ENCODE results near the gene VSIG8. TPM values are rescaled to one million over a fixed set of nuclear protein-coding genes. Genes with fewer than 3 reads are reported as not detected.

The VSIG8 gene
- total RNA-seq, 1 donor from 2014 or later, result not detected

- H3K4me1 ChIP-seq, result peaks cover 10% of the 10 kb centered on the region
- DNase-seq, result no peak
- H3K36me3 ChIP-seq, result no peaks in the 10 kb centered on the region
- no peak overlapping the region for H3K27ac ChIP-seq
- intact Hi-C loops (cut with DNase I), result loop anchor here (10.0 kb wide), 1 partner anchor 731 kb away; no protein-coding TSS in a partner anchor
- H3K9me3 ChIP-seq, result no peaks in the 10 kb centered on the region
- no peaks in the 10 kb centered on the region for H3K27me3 ChIP-seq
- TF ChIP-seq CTCF (IDR thresholded peaks at IDR 0.05), result no peak
- H3K4me3 ChIP-seq, result no peak overlapping the region
- ATAC-seq, result peak; percentile 40
These were observed 33.5 kb upstream of the VSIG8 start for GRCh38 chr1:159895836-159896545.

- TF ChIP-seq CTCF (IDR thresholded peaks at IDR 0.05), result no peak
- Histone ChIP-seq H3K4me1 (peaks cover 15% of the 10 kb centered on the region), H3K36me3 (no peaks in the 10 kb centered on the region), H3K27me3 (no peaks in the 10 kb centered on the region), H3K27ac (no peak overlapping the region), H3K9me3 (no peaks in the 10 kb centered on the region), H3K4me3 (no peak overlapping the region)
- DNase-seq (no peak), ATAC-seq (no peak)
- intact Hi-C loops (cut with DNase I), result loop anchor here (10.0 kb wide), 1 partner anchor 730 kb away; no protein-coding TSS in a partner anchor
These were observed 32.8 kb upstream of the VSIG8 start for GRCh38 chr1:159895286-159895685.

GRCh38 chr1:159892944-159893343 is 30.5 kb upstream of the VSIG8 start:
- TF ChIP-seq CTCF (IDR thresholded peaks at IDR 0.05), result no peak
- peaks cover 24% of the 10 kb centered on the region for H3K4me1 ChIP-seq
- no peaks in the 10 kb centered on the region for H3K9me3 ChIP-seq
- DNase-seq (no peak), ATAC-seq (no peak)
- no peaks in the 10 kb centered on the region for H3K27me3 ChIP-seq
- no peak overlapping the region for H3K27ac ChIP-seq
- H3K4me3 ChIP-seq, result no peak overlapping the region
- H3K36me3 ChIP-seq, result no peaks in the 10 kb centered on the region
- intact Hi-C loops (cut with DNase I), result loop anchor here (5.0 to 10.0 kb wide), 2 partner anchors 96 to 728 kb away; no protein-coding TSS in a partner anchor

- H3K4me1 ChIP-seq, result peaks cover 23% of the 10 kb centered on the region
- H3K9me3 ChIP-seq, result no peaks in the 10 kb centered on the region
- peak overlapping the region; percentile 78 for H3K27ac ChIP-seq
- no peaks in the 10 kb centered on the region for H3K36me3 ChIP-seq
- peak; percentile 90 for DNase-seq
- TF ChIP-seq CTCF (IDR thresholded peaks at IDR 0.05), result peak; percentile 97
- intact Hi-C loops (cut with DNase I), result loop anchor here (5.0 to 10.0 kb wide), 2 partner anchors 94 to 727 kb away; no protein-coding TSS in a partner anchor
- peak; percentile 97 for ATAC-seq
- H3K4me3 ChIP-seq, result no peak overlapping the region
- no peaks in the 10 kb centered on the region for H3K27me3 ChIP-seq
These were observed 29.1 kb upstream of the VSIG8 start for GRCh38 chr1:159891275-159892157.

- intact Hi-C loops (cut with DNase I), result loop anchor here (5.0 to 10.0 kb wide), 2 partner anchors 93 to 726 kb away; no protein-coding TSS in a partner anchor
- TF ChIP-seq CTCF (IDR thresholded peaks at IDR 0.05), result no peak
- no peak for ATAC-seq
These were observed 27.9 kb upstream of the VSIG8 start for GRCh38 chr1:159890390-159890789.

More at GRCh38 chr1:159890390-159890789, 27.9 kb upstream of the VSIG8 start:
- Histone ChIP-seq H3K4me3 (no peak overlapping the region), H3K36me3 (no peaks in the 10 kb centered on the region), H3K27ac (peak overlapping the region; percentile 78), H3K9me3 (no peaks in the 10 kb centered on the region), H3K4me1 (peaks cover 14% of the 10 kb centered on the region), H3K27me3 (no peaks in the 10 kb centered on the region)
- no peak for DNase-seq
